Chondrocyte (in vitro differentiated cells): Measurements from ENCODE around the gene DPP10. TPM values are rescaled to one million over a fixed set of nuclear protein-coding genes. Genes with fewer than 3 reads are reported as not detected.
"Not testable (repeated sequence)": the region's sequence is repeated elsewhere in the genome, so short reads cannot be mapped to it uniquely, and the experiment has no call there.

ENCODE experiments used
- DNase-seq: peaks from one replicate; pipeline ENCODE4 v3.0.0; 2021; ENCODE audit warnings: mixed read lengths, low spot score
- H3K27ac Mint-ChIP-seq: one replicate; pipeline ENCODE4 v1.8.0; 2021; ENCODE audit warnings: mild to moderate bottlenecking, moderate library complexity, mixed read lengths; ENCODE audit not compliant: unreplicated experiment
- H3K27me3 Mint-ChIP-seq: 2 replicates; pipeline ENCODE4 v1.8.0; 2021; ENCODE audit warnings: low read depth, mixed read lengths
- H3K36me3 Mint-ChIP-seq: 2 replicates; pipeline ENCODE4 v1.8.0; 2021; ENCODE audit warnings: low read depth, mixed read lengths
- H3K4me1 Mint-ChIP-seq: 2 replicates; pipeline ENCODE4 v1.8.0; 2021; ENCODE audit warnings: low read depth, mild to moderate bottlenecking, mixed read lengths
- H3K4me3 Mint-ChIP-seq: one replicate; pipeline ENCODE4 v1.8.0; 2021; ENCODE audit warnings: mild to moderate bottlenecking, moderate library complexity, mixed read lengths; ENCODE audit not compliant: unreplicated experiment
- H3K9me3 Mint-ChIP-seq: 2 replicates; pipeline ENCODE4 v1.8.0; 2021; ENCODE audit warnings: low read depth, mixed read lengths
- total RNA-seq: library from RNA; stranded (reverse); gene quantifications from 3 replicates; pipeline ENCODE4 v1.2.1, GENCODE V29; 2021
- TF ChIP-seq, protein P1 (sequence below): fragments of 200-600 bp; sonication (generic); IDR thresholded peaks from 2 replicates; pipeline ENCODE4 v1.5.0; 2021; ENCODE audit warnings: antibody characterized with exemption, mild to moderate bottlenecking, moderate library complexity

Gene DPP10
- total RNA-seq, 1 donor from 2014 or later, result not detected

DNA sequence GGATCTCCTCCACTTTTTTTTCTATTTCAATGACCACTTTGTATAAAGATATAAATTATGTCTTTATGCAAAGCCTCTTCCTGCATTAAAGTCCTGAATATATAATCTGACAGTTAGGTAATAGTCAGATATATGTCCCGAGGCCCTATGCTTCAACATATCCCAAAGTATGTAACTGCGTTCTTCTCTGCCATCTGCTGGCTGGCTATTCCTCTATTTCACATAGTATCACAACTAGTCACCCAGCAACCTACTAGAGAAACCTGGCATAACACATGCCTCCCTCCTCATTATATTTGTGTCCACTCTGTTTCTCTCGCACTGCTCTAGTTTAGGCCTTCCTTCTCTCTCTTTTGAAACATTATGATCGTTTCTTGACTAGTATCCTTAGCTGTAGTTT lies 640.8 kb downstream of the DPP10 start:
- no peak for DNase-seq
- TF ChIP-seq, protein P1, sequence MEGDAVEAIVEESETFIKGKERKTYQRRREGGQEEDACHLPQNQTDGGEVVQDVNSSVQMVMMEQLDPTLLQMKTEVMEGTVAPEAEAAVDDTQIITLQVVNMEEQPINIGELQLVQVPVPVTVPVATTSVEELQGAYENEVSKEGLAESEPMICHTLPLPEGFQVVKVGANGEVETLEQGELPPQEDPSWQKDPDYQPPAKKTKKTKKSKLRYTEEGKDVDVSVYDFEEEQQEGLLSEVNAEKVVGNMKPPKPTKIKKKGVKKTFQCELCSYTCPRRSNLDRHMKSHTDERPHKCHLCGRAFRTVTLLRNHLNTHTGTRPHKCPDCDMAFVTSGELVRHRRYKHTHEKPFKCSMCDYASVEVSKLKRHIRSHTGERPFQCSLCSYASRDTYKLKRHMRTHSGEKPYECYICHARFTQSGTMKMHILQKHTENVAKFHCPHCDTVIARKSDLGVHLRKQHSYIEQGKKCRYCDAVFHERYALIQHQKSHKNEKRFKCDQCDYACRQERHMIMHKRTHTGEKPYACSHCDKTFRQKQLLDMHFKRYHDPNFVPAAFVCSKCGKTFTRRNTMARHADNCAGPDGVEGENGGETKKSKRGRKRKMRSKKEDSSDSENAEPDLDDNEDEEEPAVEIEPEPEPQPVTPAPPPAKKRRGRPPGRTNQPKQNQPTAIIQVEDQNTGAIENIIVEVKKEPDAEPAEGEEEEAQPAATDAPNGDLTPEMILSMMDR, result no peak
- Mint-ChIP-seq H3K27me3 (no peaks in the 10 kb centered on the region), H3K4me1 (no peaks in the 10 kb centered on the region), H3K4me3 (no peak overlapping the region), H3K9me3 (peaks cover 11% of the 10 kb centered on the region), H3K27ac (no peak overlapping the region), H3K36me3 (no peaks in the 10 kb centered on the region)

GRCh38 chr2:115083711-115084110 lies 641.3 kb downstream of the DPP10 start:
- TF ChIP-seq, protein P1, result no peak
- Mint-ChIP-seq H3K27me3 (no peaks in the 10 kb centered on the region), H3K4me3 (no peak overlapping the region), H3K9me3 (peaks cover 11% of the 10 kb centered on the region), H3K27ac (no peak overlapping the region), H3K36me3 (no peaks in the 10 kb centered on the region), H3K4me1 (no peaks in the 10 kb centered on the region)
- no peak for DNase-seq

DNA sequence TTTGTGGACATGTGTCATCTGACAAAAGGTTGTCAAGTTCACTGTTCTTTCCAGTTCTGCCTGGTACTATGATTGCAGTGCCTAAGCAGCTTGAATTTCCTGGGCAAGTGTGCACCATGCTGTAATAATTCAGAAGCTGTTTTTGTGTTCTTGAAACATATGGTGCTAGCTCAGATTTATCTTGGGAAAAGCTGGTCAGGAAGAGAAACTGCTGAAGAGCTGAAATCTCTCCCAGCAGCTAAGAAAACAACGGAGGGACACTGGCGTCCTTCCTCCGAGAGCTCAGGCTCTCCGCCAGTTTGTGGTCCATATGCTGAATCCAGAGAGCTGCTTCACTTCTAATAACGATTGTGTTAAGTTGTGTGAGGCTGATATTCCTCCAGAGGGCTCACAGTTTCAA lies 642.0 kb downstream of the DPP10 start:
- Mint-ChIP-seq H3K27ac (no peak overlapping the region), H3K36me3 (no peaks in the 10 kb centered on the region), H3K9me3 (peaks cover 18% of the 10 kb centered on the region), H3K4me3 (no peak overlapping the region), H3K27me3 (no peaks in the 10 kb centered on the region), H3K4me1 (no peaks in the 10 kb centered on the region)
- DNase-seq, result no peak
- TF ChIP-seq, protein P1, result no peak

DNA sequence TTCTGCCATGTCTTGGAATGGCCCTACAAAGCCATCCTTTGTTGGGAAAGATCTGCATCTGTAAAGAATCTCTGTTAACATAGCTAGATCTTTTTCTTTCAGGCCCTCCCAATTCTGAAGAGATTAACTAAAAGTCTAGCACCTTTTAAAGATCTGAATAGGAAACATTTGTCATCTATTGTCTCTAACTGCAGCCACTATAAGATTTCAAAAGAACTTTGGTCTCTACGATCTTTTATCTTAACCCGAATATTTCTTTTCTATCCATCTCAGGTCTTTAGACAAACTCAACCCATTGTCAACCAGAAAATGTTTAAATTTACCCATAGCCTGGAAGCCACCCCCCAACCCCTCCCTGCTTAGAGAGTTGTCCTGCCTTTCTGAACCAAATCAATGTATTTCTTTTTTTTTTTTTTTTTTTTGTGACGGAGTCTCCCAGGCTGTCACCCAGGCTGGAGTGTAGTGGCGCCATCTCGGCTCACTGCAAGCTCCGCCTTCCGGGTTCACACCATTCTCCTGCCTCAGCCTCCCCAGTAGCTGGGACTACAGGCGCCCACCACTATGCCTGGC lies 643.7 kb downstream of the DPP10 start:
- not testable (repeated sequence) for DNase-seq, H3K4me3 Mint-ChIP-seq, H3K4me1 Mint-ChIP-seq, H3K27me3 Mint-ChIP-seq, H3K27ac Mint-ChIP-seq, H3K36me3 Mint-ChIP-seq
- H3K9me3 Mint-ChIP-seq, result peaks cover 32% of the 10 kb centered on the region

DNA sequence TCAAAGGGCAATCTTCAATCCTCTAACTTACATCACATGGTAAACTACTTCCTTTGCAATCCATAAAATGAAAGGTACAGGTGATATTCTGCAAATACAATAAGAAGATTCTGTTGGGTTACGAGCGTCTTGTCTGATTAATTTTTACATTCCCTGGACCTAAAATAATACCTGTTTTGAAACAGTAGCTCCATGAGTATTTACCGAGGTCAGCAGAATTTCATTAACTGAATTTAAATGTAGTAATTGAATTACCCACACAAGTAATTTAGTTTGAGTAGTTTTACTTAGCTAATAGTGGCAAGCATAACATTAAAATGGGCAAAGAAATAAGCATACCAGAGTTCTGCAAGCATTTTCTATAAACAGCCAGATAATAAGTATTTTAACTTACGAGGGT lies 652.0 kb downstream of the DPP10 start:
- Mint-ChIP-seq H3K9me3 (peaks cover 27% of the 10 kb centered on the region), H3K4me1 (no peaks in the 10 kb centered on the region), H3K27ac (no peak overlapping the region), H3K36me3 (no peaks in the 10 kb centered on the region), H3K27me3 (no peaks in the 10 kb centered on the region), H3K4me3 (no peak overlapping the region)
- TF ChIP-seq, protein P1, result no peak
- DNase-seq, result no peak

DNA sequence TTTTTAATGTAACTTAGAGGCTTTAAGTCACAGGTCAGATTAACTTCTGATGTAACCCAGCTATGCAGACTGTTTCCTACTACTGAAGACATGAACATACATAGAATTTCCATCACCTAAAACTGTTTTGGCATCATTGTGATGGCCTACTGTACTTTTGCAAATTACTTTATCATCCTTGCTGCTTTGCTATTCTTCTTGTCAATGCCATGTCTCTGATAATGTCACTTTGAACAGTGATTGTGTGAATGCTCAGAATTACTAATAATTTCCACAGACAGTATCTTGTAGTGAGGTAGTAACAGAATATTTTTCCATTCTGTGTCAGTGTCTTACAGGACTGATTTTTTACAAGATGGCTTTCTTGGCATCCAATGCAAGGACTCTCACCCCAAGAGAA lies 663.5 kb downstream of the DPP10 start:
- peaks cover 1% of the 10 kb centered on the region for H3K27me3 Mint-ChIP-seq
- no peak overlapping the region for H3K4me3 Mint-ChIP-seq
- peaks cover 5% of the 10 kb centered on the region for H3K9me3 Mint-ChIP-seq
- H3K4me1 Mint-ChIP-seq, result no peaks in the 10 kb centered on the region
- no peak overlapping the region for H3K27ac Mint-ChIP-seq
- TF ChIP-seq, protein P1, result no peak
- no peaks in the 10 kb centered on the region for H3K36me3 Mint-ChIP-seq
- no peak for DNase-seq
